ENCODE results near the gene SKOR1.
A peak's percentile ranks its signal among the peaks of the same experiment; 100 is the strongest.

The SKOR1 gene

DNA sequence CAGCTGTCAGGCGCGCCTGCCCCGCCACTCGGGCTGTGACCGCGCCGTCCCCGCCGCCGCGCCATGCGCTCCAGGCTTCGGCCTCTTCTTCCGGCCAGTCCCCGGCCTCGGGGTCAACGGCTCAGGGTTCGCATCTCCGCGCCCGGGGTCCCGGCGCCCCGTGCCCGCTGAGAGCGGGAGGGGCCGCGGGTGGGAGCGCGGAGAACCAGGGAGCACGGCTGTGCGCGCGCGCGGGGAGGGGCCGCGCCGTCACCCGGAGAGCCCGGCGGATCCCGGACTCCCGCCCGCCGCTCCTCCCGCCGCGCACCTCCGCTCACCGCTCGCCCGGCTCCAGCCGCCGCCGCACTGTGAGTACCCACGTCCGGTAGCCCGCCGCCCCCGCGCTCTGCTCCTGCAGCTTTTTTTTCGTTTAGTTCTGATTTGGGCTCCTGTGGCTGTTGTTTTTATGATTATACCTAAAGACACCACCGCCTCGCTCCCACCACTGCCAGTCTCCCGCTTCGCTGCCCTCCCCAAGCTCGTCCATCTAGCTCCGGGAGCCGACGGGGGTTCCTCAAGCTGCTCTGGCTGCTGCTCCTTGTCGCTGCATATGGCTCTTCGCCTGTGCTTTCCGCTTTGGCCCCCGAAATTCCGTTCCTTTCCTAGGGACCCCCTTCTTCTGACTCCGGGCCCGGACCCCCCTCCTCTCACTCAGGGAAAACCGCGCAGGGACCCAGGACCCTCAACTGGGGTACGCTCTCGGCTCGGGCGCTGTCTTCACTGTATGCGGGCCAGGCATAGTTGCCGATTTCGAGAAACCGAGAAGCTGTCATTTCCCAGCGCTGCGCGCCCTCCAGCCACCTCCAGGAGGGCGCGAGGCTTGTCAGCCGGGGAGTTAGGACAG is 1.8 kb upstream of the SKOR1 start:
- Histone ChIP-seq H3K27ac (ENCODE audit: insufficient read depth, low read length, poor library complexity, severe bottlenecking) (no peak overlapping the region), H3K36me3 (ENCODE audit: control insufficient read depth, insufficient read depth, low read length) (no peaks in the 10 kb centered on the region), H3K9me3 (ENCODE audit: control insufficient read depth, low read length) (no peaks in the 10 kb centered on the region), H3K4me3 (ENCODE audit: insufficient read depth, low read depth, low read length, poor library complexity, severe bottlenecking) (no peak overlapping the region), H3K4me1 (ENCODE audit: control insufficient read depth, insufficient read depth, low read length, poor library complexity, severe bottlenecking) (peaks cover 59% of the 10 kb centered on the region), H3K27me3 (replicated peaks; ENCODE audit: control insufficient read depth, insufficient read depth, low read length, poor library complexity, severe bottlenecking) (peaks cover 90% of the 10 kb centered on the region)
- DNase-seq, result no peak

DNA sequence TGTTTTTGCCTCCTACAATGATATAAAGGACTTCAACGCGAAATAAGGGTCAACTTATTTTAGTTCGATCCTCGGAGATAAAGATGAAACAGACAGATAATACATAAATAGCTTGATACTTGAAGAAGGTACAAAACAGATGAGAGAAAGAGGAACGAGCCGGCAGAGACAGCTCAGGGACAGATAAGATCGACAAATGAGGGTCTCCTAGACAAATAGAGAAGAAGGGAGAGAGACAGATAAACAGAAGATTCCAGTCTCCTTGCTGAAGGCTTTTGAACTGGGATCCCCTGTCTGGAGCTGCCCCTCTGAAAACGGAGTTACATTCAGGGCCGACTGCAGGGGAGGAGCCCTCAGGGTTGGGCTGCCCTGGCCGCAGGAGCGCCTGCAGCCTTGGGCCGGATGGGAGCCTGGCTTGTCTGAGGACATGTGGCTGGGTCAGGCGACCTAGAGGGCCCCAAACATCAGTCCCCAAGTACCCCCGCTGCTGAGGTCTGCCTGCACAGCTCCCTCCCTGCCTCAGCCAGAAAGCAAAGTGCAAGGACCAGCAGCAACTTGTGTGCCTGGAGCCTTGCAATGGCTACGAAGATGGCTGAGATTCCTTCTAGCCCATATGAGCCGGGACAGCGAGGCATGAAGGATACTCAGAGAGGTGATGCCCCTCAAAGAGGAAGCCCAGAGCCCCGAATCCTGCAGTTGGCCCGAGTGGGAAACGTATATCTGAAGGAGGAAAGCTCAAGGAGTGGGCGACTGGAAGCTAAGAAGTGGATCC is 926 bp upstream of the SKOR1 start:
- no peaks in the 10 kb centered on the region for H3K9me3 ChIP-seq (ENCODE audit: control insufficient read depth, low read length)
- H3K4me3 ChIP-seq (ENCODE audit: insufficient read depth, low read depth, low read length, poor library complexity, severe bottlenecking), result no peak overlapping the region
- no peak overlapping the region for H3K27ac ChIP-seq (ENCODE audit: insufficient read depth, low read length, poor library complexity, severe bottlenecking)
- no peaks in the 10 kb centered on the region for H3K36me3 ChIP-seq (ENCODE audit: control insufficient read depth, insufficient read depth, low read length)
- DNase-seq, result no peak
- peaks cover 94% of the 10 kb centered on the region for H3K27me3 ChIP-seq (replicated peaks; ENCODE audit: control insufficient read depth, insufficient read depth, low read length, poor library complexity, severe bottlenecking)
- peaks cover 68% of the 10 kb centered on the region for H3K4me1 ChIP-seq (ENCODE audit: control insufficient read depth, insufficient read depth, low read length, poor library complexity, severe bottlenecking)

DNA sequence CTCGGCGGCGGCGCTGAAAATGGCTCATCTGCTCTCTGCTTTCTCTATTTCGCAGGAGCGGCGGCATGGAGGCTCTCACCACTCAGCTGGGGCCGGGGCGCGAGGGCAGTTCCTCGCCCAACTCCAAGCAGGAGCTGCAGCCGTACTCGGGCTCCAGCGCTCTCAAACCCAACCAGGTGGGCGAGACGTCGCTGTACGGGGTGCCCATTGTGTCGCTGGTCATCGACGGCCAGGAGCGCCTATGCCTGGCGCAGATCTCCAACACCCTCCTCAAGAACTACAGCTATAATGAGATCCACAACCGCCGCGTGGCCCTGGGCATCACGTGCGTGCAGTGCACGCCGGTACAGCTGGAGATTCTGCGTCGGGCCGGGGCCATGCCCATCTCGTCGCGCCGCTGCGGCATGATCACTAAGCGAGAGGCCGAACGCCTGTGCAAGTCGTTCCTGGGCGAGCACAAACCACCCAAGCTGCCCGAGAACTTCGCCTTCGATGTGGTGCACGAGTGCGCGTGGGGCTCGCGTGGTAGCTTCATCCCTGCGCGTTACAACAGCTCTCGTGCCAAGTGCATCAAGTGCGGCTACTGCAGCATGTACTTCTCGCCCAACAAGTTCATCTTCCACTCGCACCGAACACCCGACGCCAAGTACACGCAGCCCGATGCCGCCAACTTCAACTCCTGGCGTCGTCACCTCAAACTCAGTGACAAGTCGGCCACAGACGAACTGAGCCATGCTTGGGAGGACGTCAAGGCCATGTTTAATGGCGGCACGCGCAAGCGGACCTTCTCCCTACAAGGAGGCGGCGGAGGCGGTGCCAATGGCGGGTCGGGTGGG is 790 bp downstream of the SKOR1 start:
- Histone ChIP-seq H3K4me1 (ENCODE audit: control insufficient read depth, insufficient read depth, low read length, poor library complexity, severe bottlenecking) (peaks cover 77% of the 10 kb centered on the region), H3K27me3 (replicated peaks; ENCODE audit: control insufficient read depth, insufficient read depth, low read length, poor library complexity, severe bottlenecking) (peaks cover 94% of the 10 kb centered on the region), H3K27ac (ENCODE audit: insufficient read depth, low read length, poor library complexity, severe bottlenecking) (no peak overlapping the region), H3K36me3 (ENCODE audit: control insufficient read depth, insufficient read depth, low read length) (no peaks in the 10 kb centered on the region), H3K9me3 (ENCODE audit: control insufficient read depth, low read length) (no peaks in the 10 kb centered on the region), H3K4me3 (ENCODE audit: insufficient read depth, low read depth, low read length, poor library complexity, severe bottlenecking) (no peak overlapping the region)
- DNase-seq, result no peak

DNA sequence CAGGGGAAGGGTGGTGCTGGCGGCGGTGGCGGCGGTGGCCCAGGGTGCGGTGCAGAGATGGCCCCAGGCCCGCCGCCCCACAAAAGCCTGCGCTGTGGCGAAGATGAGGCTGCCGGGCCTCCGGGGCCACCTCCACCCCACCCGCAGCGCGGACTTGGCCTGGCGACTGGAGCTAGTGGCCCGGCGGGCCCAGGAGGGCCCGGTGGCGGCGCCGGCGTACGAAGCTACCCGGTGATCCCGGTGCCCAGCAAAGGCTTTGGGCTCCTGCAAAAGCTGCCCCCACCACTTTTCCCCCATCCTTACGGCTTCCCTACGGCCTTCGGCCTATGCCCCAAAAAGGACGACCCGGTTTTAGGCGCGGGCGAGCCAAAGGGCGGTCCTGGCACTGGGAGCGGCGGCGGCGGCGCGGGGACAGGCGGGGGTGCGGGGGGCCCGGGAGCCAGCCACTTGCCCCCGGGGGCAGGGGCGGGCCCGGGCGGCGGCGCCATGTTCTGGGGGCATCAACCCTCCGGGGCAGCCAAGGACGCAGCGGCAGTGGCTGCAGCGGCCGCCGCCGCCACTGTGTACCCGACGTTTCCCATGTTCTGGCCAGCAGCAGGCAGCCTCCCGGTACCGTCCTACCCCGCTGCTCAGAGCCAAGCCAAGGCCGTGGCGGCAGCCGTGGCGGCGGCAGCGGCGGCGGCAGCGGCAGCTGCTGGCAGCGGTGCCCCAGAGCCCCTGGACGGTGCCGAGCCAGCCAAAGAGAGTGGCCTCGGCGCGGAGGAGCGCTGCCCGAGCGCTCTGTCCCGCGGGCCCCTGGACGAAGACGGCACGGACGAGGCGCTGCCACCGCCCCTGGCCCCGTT is 1.6 kb downstream of the SKOR1 start:
- Histone ChIP-seq H3K27me3 (replicated peaks; ENCODE audit: control insufficient read depth, insufficient read depth, low read length, poor library complexity, severe bottlenecking) (peaks cover 88% of the 10 kb centered on the region), H3K9me3 (ENCODE audit: control insufficient read depth, low read length) (no peaks in the 10 kb centered on the region), H3K27ac (ENCODE audit: insufficient read depth, low read length, poor library complexity, severe bottlenecking) (no peak overlapping the region), H3K4me3 (ENCODE audit: insufficient read depth, low read depth, low read length, poor library complexity, severe bottlenecking) (no peak overlapping the region), H3K36me3 (ENCODE audit: control insufficient read depth, insufficient read depth, low read length) (no peaks in the 10 kb centered on the region), H3K4me1 (ENCODE audit: control insufficient read depth, insufficient read depth, low read length, poor library complexity, severe bottlenecking) (peaks cover 68% of the 10 kb centered on the region)
- no peak for DNase-seq

DNA sequence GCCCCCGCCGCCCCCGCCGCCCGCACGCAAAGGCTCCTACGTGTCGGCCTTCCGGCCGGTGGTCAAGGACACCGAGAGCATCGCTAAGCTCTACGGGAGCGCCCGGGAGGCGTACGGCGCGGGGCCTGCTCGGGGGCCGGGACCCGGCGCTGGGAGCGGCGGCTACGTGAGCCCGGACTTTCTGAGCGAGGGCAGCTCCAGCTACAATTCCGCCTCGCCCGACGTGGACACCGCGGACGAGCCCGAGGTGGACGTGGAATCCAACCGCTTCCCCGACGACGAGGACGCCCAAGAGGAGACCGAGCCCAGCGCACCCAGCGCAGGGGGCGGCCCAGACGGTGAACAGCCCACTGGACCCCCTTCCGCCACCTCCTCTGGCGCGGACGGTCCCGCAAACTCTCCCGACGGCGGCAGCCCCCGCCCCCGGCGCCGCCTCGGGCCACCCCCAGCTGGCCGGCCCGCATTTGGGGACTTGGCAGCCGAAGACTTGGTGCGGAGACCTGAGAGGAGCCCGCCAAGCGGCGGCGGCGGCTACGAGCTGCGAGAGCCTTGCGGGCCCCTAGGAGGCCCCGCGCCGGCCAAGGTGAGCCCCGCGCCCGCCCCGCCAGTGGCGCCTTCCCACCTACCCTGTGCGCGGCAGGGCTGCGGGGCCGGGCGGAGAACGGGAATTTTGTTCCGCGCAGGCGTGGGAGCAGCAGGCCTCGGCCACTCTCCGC is 2.4 kb downstream of the SKOR1 start:
- Histone ChIP-seq H3K27ac (ENCODE audit: insufficient read depth, low read length, poor library complexity, severe bottlenecking) (no peak overlapping the region), H3K36me3 (ENCODE audit: control insufficient read depth, insufficient read depth, low read length) (no peaks in the 10 kb centered on the region), H3K9me3 (ENCODE audit: control insufficient read depth, low read length) (no peaks in the 10 kb centered on the region), H3K4me1 (ENCODE audit: control insufficient read depth, insufficient read depth, low read length, poor library complexity, severe bottlenecking) (peaks cover 63% of the 10 kb centered on the region), H3K4me3 (ENCODE audit: insufficient read depth, low read depth, low read length, poor library complexity, severe bottlenecking) (no peak overlapping the region), H3K27me3 (replicated peaks; ENCODE audit: control insufficient read depth, insufficient read depth, low read length, poor library complexity, severe bottlenecking) (peaks cover 88% of the 10 kb centered on the region)
- no peak for DNase-seq

DNA sequence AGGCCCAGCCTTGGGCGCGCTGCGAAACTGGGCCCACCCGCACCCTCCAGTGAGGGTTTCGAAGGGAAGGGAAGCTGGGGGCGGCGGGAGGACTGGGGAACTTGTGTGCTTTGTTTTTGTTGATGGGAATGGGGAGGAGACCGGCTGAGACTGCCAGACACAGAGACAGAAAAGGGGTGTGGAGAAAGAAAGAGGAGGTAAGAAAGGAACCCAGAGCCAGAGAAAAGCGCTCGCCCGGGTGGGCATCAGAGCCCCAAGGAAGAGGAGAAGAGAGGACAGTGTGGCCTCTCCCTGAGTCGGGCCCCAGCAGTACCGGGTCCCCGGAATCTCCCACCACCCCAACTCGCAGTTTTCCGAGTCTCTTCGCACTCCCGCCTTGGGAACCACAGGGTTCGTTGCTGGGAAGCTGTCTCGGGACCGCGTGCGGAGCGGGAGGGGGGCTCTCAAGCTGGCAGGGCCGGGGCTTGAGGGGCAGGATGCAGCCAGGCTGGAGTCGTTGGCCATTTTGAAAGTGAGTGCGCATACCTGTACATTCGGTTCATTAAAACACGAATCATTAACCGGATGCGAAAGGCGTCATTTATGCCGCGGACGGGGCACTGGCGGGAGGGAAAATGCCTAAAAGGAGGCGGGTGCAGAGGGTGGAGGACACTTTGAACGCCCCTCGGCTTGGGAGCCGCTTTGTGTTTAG is 3.1 kb downstream of the SKOR1 start:
- H3K4me1 ChIP-seq (ENCODE audit: control insufficient read depth, insufficient read depth, low read length, poor library complexity, severe bottlenecking), result peaks cover 67% of the 10 kb centered on the region

DNA sequence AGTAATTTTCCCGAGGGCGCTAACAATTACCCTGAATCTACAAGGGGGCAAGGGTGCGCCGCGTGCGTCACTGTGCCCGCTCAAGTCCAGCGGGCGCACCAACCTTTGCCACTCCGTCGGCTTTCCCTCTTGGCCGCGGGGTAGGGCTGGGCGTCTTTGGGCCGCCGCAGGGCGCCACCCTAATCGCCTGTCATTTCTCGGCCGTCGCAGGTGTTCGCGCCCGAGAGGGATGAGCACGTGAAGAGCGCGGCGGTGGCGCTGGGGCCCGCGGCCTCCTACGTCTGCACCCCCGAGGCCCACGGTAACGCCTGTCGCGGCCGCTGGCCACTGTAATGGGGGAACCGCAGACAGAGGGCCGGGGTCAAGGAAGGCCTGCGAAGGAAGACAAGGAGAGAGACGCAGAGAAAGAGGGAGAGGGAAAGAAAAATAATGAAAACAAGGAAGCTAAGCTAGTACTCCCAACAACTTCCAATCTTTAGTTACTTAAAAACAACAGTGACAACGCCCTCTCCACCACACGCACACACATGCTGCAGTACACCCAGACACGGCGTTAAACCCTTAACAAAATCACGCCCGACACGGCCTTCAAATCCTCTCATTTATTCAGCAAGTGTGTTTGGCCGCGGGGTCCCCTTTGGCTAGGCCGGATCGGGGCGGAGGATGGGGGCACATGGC is 3.8 kb downstream of the SKOR1 start:
- Histone ChIP-seq H3K27ac (ENCODE audit: insufficient read depth, low read length, poor library complexity, severe bottlenecking) (no peak overlapping the region), H3K27me3 (replicated peaks; ENCODE audit: control insufficient read depth, insufficient read depth, low read length, poor library complexity, severe bottlenecking) (peaks cover 92% of the 10 kb centered on the region), H3K4me1 (ENCODE audit: control insufficient read depth, insufficient read depth, low read length, poor library complexity, severe bottlenecking) (peaks cover 67% of the 10 kb centered on the region), H3K9me3 (ENCODE audit: control insufficient read depth, low read length) (no peaks in the 10 kb centered on the region), H3K36me3 (ENCODE audit: control insufficient read depth, insufficient read depth, low read length) (no peaks in the 10 kb centered on the region), H3K4me3 (ENCODE audit: insufficient read depth, low read depth, low read length, poor library complexity, severe bottlenecking) (peak overlapping the region; percentile 3)
- no peak for DNase-seq

More for the DNA sequence above, 3.1 kb downstream of the SKOR1 start:
- no peak overlapping the region for H3K27ac ChIP-seq (ENCODE audit: insufficient read depth, low read length, poor library complexity, severe bottlenecking)
- H3K36me3 ChIP-seq (ENCODE audit: control insufficient read depth, insufficient read depth, low read length), result no peaks in the 10 kb centered on the region
- no peak for DNase-seq
- peak overlapping the region; percentile 3 for H3K4me3 ChIP-seq (ENCODE audit: insufficient read depth, low read depth, low read length, poor library complexity, severe bottlenecking)
- no peaks in the 10 kb centered on the region for H3K9me3 ChIP-seq (ENCODE audit: control insufficient read depth, low read length)
- peaks cover 90% of the 10 kb centered on the region for H3K27me3 ChIP-seq (replicated peaks; ENCODE audit: control insufficient read depth, insufficient read depth, low read length, poor library complexity, severe bottlenecking)

DNA sequence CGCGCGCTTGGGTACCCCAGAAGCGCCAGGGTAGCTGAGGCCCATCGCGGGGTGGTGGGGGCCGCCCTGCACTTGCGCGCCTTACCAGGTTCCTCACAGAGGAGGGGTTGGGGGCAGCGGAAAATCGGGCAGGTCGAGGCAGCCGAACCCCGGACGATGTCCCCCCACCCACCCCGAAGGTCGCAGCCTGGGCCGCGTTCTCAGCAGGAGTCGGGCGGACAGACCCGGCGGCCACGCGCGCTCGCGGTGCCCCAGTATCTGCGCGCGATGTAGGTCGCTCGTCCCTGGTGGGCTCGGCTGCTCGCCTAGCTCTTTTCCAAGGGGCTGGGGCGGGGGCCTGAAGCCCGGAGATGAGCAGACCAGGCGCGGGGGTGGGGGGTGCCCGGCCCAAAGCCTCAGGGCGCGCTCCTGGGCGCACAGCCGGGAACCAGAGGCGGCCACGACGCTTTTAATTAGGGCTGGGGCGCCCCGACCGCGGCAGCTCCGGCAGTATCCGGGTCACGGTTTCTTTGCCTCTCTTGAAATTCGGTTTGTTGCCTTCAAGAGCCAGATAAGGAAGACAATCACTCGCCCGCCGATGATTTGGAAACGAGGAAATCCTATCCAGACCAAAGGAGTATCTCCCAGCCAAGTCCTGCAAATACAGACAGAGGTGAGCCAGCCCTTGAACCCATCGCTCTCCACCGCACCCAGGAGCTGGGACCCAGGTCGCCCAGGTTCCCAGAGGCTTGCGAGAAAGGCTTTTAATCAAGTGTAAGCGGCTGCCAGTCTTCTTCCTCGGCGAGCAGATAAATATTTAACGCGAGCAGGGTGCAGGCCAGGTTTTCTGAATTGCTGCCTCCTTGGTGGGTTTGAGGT is 4.6 kb downstream of the SKOR1 start:
- Histone ChIP-seq H3K4me3 (ENCODE audit: insufficient read depth, low read depth, low read length, poor library complexity, severe bottlenecking) (no peak overlapping the region), H3K4me1 (ENCODE audit: control insufficient read depth, insufficient read depth, low read length, poor library complexity, severe bottlenecking) (peaks cover 71% of the 10 kb centered on the region), H3K9me3 (ENCODE audit: control insufficient read depth, low read length) (no peaks in the 10 kb centered on the region), H3K27me3 (replicated peaks; ENCODE audit: control insufficient read depth, insufficient read depth, low read length, poor library complexity, severe bottlenecking) (peaks cover 91% of the 10 kb centered on the region), H3K36me3 (ENCODE audit: control insufficient read depth, insufficient read depth, low read length) (no peaks in the 10 kb centered on the region), H3K27ac (ENCODE audit: insufficient read depth, low read length, poor library complexity, severe bottlenecking) (no peak overlapping the region)
- no peak for DNase-seq

Data from effector memory CD4-positive, alpha-beta T cell (primary cell).